Measurements from ENCODE around the gene URM1. TPM values are rescaled to one million over a fixed set of nuclear protein-coding genes. Genes with fewer than 3 reads are reported as not detected.

URM1 gene
- total RNA-seq, 1 donor from 2014 or later = 69.3 TPM

DNA sequence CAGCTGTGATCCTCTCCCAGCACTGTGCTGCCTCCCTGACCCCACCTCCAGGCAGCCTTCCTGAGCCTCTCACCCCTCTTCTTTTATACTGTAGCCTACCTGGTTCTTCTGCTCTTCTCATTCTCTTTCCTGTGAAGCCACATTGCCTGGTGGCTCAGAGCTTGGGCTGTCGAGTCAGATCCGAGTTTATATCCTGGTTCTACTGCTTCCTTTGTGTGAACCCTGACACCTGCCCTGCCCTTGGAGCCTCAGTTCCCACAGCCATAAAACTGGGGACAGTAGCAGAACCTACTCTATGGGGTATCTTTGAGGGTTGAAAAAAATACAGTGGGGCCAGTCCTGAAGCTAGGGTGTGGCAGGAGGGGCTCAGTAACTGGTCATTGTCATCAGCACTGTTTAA, 22.0 kb upstream of the URM1 start:
- no peak for DNase-seq (ENCODE audit: low read depth, low spot score)

DNA sequence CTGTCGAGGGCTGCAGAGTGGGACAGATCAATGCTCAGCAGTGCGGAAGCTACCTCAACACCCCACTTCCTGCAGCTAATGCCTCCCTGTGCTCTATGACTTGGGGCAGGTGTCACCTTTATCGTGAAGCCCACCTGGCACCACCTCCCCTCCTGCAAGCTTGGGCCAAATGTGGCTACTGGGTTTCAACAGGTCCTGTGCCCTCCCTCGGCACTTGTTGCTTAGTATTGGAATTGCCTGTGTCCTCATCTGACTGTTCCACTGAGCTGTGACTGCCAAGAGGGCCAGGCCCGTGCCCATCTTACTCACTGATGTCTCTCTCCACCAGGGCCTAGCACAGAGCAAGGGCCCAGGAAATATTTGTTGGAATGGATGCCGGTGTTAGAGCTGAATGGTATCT, 21.4 kb upstream of the URM1 start:
- DNase-seq (ENCODE audit: low read depth, low spot score) = no peak

DNA sequence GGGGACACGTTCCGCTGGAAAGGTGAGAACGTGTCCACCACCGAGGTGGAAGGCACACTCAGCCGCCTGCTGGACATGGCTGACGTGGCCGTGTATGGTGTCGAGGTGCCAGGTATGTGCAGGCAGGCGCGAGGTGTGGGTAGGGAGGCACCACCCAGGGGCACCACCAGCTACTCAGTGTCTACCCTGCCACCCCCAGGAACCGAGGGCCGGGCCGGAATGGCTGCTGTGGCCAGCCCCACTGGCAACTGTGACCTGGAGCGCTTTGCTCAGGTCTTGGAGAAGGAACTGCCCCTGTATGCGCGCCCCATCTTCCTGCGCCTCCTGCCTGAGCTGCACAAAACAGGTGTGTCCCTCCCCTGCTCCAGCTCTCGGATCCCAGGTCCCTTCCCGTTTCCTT, 15.7 kb upstream of the URM1 start:
- no peak for DNase-seq (ENCODE audit: low read depth, low spot score)

DNA sequence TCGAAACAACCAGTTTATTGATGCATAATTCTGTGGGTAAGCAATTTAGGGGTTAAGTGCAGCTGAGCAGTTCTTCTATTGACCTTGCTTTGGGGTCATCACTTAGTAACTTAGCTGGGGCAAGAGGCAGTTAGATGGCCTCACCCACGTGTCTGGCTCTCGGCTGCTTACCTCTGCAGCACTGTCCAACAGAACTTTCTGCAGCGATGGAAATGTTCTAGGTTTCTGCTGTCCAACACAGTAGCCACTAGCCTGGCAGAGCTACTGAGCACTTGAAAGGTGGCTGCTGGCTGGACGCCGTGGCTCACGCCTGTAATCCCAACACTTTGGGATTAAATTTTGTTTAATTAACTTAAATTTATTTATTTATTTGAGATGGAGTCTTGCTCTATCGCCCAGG, 13.1 kb upstream of the URM1 start:
- no peak for DNase-seq (ENCODE audit: low read depth, low spot score)

DNA sequence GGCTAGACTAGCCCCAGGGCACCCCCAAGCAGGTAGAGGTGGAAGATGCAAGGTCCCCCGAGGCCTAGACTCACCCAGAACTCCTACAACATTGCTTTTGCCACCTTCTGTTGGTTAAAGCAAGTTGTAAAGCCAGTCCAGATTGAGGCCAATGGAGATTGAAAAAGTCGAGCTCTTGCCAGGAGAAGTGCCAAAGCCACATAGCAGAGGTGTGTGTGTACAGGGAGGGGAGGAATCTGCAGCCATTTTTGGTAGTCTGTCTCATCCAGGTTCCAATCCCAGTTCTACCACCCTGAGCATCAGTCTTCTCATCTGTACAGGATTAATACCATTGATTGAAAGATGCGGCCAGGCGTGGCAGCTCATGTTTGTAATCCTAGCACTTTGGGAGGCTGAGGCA, 12.3 kb upstream of the URM1 start:
- DNase-seq (ENCODE audit: low read depth, low spot score) = no peak

- DNase-seq (ENCODE audit: low read depth, low spot score) = no peak
Measured at GRCh38 chr9:128360826-128361225, 10.3 kb upstream of the URM1 start.

DNA sequence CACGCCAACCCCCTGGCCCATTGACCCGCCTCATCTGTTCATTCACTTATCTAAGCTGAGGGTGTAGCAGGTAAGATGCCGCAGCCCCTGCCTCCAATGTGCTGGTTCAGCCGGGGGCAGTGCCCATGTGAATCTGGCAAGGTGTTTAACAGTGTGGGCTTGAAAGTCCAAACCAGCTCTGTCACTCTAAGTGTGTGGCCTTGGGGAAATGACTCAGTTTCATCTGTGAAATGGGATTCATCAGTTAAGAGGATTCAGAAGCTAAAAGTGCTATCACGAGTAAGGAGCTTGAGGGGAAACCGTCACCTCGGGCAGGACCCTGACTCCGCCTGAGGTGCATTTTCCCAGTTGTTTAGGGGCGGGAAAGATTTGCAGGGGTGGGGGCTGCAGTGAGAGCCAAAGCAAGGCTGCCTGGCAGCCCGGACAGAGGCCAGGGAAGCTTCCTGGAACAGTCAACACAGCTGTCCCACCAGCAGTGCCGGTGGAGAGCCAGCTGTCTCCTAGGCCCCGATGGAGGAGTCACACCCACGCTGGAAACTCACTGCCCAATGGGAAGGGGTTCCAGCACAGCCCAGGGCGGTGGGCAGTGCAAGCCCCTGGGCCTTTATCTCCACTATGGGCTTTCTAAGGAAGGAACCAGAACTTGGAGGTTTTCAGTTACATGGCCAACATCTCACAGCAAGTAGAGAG, 9.7 kb upstream of the URM1 start:
- DNase-seq (ENCODE audit: low read depth, low spot score) = no peak

DNA sequence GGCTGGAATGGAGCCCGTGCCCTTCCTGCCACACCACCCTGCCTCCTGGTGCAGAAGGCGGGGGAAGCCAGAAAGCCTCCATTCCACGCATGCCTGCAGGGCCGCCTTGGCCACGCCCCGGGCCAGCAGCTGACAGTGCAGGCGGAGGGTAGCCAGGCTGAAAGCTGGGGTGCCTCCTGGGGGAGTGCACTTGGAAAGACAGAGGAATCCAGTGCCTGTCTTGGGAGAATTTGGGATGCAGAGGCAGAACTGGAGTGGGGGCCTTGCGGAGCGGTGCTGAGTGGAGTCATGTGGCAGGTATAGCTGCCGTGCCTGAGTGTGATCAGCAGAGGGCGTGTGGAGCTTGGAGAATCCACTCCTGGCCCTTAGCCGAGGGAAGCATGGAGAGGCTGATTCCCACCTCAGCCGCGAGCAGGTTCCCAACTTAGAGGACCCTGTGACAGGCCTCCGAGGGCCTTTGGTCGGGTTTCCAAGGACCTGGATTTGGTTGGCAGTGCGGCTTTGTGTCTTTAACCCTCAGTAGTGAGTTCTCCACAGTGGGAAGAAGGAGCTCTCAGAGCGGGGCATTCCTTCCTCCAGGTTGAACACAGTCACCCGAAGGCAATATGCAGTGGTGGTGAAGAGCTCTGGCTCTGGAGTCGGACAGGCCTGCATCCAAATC, 9.1 kb upstream of the URM1 start:
- no peak for DNase-seq (ENCODE audit: low read depth, low spot score)

DNA sequence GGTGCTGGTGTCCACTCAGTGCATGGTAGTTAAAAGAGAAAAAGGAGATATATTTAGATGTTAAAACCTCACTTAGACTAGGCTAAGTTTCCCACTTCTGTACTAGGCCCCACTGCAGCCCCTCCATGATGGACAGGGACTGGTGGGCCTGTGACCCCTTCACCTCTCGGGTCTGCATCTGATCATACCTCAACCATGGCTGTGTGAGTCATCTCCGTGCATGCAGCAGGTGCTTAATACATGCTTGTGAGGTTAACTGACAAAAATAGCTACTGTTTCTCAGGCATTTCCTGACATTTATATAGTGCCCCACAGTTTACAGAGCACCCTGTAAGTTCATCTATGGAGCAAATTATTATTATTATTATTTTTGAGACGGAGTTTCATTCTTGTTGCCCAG, 8.4 kb upstream of the URM1 start:
- DNase-seq (ENCODE audit: low read depth, low spot score) = no peak

- DNase-seq (ENCODE audit: low read depth, low spot score) = no peak
Measured at GRCh38 chr9:128365525-128365924, 5.6 kb upstream of the URM1 start.

- no peak for DNase-seq (ENCODE audit: low read depth, low spot score)
Measured at GRCh38 chr9:128369024-128369706, 2.0 kb upstream of the URM1 start.

DNA sequence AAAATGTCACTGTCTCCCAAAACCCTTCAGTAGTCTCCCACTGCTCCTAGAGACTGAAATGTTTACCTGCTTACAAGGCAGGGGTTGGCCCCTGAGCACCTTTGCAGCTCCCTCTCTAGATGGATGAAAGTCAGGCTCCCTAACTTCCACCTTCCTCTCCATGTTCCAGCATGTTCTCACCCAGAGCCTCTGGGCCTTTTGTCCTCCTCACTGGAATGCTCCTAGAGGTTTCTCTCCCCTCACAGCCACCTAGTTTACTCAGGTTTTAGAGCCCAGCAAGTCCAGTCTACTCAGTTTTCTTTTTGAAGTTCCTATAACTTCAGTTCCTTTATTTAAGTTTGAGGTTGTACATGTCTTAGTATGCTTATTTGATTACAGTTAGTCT, 815 bp upstream of the URM1 start:
- DNase-seq (ENCODE audit: low read depth, low spot score) = no peak

DNA sequence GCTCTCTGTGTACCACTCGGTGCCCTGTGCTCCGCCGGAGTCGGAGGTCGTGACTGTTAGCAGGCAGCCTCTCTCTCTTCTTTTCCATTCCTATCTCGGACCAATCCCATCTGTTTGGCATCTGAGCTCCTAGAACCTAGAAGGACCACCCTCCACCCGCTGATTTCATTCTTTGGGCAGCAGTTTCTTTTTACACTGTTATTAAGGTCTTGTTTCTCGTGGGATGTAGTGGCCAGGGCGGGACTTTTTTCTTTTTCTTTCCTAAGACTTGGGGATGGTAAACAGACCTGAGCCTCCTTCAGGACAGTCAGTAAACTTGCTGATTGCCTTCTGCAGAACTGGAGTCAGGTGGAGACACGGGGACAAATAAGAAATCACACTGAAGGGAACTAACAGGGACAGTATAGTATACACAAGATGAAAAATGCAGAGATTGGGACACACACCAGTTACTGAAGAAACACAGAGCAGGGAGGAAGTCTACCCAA, 500 bp downstream of the URM1 start:
- no peak for DNase-seq (ENCODE audit: low read depth, low spot score)

- DNase-seq (ENCODE audit: low read depth, low spot score) = no peak
Measured at GRCh38 chr9:128372188-128372641, 1.0 kb downstream of the URM1 start.

GRCh38 chr9:128372784-128373183, 1.6 kb downstream of the URM1 start:
- no peak for DNase-seq (ENCODE audit: low read depth, low spot score)

- no peak for DNase-seq (ENCODE audit: low read depth, low spot score)
Measured at GRCh38 chr9:128374221-128374675, 3.1 kb downstream of the URM1 start.

GRCh38 chr9:128375865-128376264, 4.7 kb downstream of the URM1 start:
- no peak for DNase-seq (ENCODE audit: low read depth, low spot score)

DNA sequence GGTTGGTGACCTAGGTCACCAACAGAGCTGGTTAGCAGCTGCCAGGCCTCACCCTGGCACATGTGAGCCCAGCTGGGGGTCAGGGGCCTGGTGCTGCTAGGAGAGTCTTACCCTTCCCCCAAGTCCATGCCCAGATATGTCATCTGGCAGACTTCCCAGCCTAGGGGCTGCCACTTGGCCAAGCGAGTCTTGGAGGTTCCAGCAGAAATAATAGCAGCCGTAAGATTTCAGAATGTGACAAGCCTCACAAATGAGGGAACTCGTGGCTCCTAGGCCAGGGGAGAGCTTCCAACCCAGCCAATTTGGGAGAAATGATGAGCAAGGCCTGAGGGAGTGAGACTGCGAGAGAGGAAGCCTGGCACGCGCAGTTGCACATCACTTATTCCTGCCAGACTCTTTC, 11.1 kb downstream of the URM1 start:
- no peak for DNase-seq (ENCODE audit: low read depth, low spot score)

GRCh38 chr9:128383007-128383753, 12.0 kb downstream of the URM1 start:
- DNase-seq (ENCODE audit: low read depth, low spot score) = no peak

GRCh38 chr9:128383791-128384190, 12.6 kb downstream of the URM1 start:
- no peak for DNase-seq (ENCODE audit: low read depth, low spot score)

DNA sequence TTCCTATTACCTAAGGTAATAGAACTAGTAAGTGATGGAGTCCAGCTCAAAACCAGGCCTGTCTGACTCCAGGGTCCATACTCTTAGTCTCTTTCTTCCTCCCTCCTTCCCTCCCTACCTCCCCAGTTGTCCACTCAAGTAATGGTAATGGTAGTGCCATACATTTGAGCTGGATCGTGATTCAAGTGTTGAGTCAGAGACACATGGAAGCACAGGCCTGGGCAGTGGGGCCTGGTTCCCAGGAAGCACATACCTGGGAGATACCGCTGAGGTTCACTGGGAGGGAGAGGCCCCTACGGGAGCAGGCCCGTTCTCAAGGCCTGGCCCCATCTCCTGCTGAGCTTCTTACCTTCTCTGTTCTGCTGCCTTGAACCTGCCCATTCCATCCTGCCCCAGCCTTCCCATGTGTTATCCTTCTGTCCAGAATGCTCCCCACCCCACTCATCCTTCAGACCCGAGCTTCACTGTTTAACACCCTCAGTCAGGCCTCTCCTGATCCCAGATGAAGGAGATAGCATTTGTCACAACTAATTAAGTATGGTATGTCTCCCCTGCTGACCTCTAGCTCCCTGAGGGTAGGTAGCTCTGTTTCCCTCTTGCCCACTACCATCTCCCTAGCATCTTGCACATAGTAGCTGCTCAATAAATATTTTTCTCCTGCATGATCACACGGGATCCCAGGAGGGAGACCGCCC, 13.8 kb downstream of the URM1 start:
- DNase-seq (ENCODE audit: low read depth, low spot score) = no peak
